ENCODE measurements around the gene EYA2. TPM values are rescaled to one million over a fixed set of nuclear protein-coding genes. Genes with fewer than 3 reads are reported as not detected.

Gene EYA2
- total and polyA plus RNA-seq, 11 donors, result 0.30 to 4.2 (median 0.70) TPM

DNA sequence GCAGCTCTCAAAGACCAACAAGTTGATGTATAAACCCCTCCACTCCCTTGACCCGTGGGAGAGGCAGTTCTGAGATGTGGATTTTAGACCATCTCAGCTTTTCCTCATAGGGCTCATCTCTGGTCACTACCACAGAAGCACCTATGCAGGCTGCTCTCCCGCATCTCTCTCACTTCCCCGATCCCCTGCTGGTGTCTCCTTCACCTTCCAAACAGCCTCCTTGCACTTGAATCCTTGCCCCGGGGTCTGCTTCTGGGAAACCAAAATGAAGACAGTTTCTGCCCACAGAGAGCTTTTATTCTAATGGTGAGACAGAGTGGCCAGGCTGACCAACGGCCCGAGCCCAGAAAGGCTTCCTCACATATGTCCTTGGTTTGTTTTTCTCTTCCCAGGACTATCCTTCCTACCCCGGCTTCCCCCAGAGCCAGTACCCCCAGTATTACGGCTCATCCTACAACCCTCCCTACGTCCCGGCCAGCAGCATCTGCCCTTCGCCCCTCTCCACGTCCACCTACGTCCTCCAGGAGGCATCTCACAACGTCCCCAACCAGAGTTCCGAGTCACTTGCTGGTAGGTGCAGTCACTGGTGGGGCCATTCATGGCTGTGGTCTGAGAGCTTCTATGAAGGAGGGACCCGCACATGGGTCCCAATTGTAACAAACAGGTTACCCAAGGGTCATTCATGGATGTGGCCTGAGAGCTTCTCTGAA lies 179.3 kb downstream of the EYA2 start:
- Histone ChIP-seq H3K4me1 (no peaks in the 10 kb centered on the region), H3K36me3 (no peaks in the 10 kb centered on the region), H3K9me3 (peaks cover 0 to 26% (median 12%) of the 10 kb centered on the region in 12 donors), H3K27ac (no peak overlapping the region), H3K27me3 (no peaks in the 10 kb centered on the region), H3K4me3 (no peak overlapping the region)
- DNase-seq (no peak), ATAC-seq (no peak)
- no peak for TF ChIP-seq POLR2A (IDR thresholded peaks at IDR 0.05)
- TF ChIP-seq, protein P1, sequence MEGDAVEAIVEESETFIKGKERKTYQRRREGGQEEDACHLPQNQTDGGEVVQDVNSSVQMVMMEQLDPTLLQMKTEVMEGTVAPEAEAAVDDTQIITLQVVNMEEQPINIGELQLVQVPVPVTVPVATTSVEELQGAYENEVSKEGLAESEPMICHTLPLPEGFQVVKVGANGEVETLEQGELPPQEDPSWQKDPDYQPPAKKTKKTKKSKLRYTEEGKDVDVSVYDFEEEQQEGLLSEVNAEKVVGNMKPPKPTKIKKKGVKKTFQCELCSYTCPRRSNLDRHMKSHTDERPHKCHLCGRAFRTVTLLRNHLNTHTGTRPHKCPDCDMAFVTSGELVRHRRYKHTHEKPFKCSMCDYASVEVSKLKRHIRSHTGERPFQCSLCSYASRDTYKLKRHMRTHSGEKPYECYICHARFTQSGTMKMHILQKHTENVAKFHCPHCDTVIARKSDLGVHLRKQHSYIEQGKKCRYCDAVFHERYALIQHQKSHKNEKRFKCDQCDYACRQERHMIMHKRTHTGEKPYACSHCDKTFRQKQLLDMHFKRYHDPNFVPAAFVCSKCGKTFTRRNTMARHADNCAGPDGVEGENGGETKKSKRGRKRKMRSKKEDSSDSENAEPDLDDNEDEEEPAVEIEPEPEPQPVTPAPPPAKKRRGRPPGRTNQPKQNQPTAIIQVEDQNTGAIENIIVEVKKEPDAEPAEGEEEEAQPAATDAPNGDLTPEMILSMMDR (IDR thresholded peaks at IDR 0.05), result no peak
- 93 to 95% (median 94%) methylated on average over 16 of the region's 16 CpGs for WGBS, 4 donors
- intact Hi-C loops (cut with DNase I), result no loop called here

DNA sequence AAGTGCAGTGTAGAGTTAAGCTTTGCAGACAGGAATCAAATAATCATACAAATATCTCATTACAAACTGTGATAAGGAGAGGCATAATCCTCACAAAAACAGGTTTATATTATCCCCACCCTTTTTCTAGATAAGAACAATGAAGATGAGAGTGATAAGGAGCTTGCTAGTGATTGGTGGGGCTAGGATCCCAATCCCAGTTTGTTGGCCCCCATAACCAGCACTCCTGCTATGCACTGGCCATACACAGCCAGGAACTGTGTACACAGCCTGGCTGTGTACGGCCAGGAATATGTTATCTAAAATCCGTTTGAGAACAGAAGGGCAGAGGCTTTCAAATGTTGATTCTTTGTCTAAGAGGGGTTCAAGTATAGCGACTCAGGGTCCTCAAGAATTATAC lies 180.6 kb downstream of the EYA2 start:
- TF ChIP-seq, protein P1 (IDR thresholded peaks at IDR 0.05), result no peak
- TF ChIP-seq POLR2A (IDR thresholded peaks at IDR 0.05), result no peak
- peaks cover 0 to 30% (median 6%) of the 10 kb centered on the region in 12 donors for H3K9me3 ChIP-seq
- no peaks in the 10 kb centered on the region for H3K27me3 ChIP-seq
- no peak for ATAC-seq
- no peaks in the 10 kb centered on the region for H3K36me3 ChIP-seq
- DNase-seq, result no peak
- intact Hi-C loops (cut with DNase I), result no loop called here
- H3K4me1 ChIP-seq, result no peaks in the 10 kb centered on the region
- no peak overlapping the region for H3K4me3 ChIP-seq
- WGBS, 4 donors, result 73 to 86% (median 79%) methylated on average over 3 of the region's 3 CpGs
- no peak overlapping the region for H3K27ac ChIP-seq

DNA sequence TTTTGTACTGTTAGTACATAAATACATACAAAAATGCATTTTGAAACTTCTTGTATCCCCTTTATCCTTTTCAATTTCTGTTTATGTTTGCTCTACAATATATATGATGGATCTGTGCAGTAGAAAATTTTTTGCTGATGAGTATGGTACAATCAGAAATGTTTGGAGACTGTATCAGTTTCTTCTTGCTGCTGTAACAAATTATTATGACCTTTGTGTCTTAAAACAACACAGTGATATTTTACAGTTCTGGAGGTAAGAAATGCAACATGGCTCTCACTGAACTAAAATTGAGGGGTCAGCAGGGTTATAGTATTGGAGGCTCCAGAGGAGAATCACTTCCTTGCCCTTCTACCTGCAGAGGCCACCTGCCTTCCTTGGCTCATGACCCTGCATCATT lies 184.4 kb downstream of the EYA2 start:
- H3K27ac ChIP-seq, result no peak overlapping the region
- H3K36me3 ChIP-seq, result no peaks in the 10 kb centered on the region
- no peak for TF ChIP-seq POLR2A (IDR thresholded peaks at IDR 0.05)
- TF ChIP-seq, protein P1 (IDR thresholded peaks at IDR 0.05), result no peak
- H3K9me3 ChIP-seq, result peaks cover 0 to 27% (median 6%) of the 10 kb centered on the region in 12 donors
- DNase-seq, result no peak
- H3K4me3 ChIP-seq, result no peak overlapping the region
- ATAC-seq, result no peak
- H3K27me3 ChIP-seq, result no peaks in the 10 kb centered on the region
- H3K4me1 ChIP-seq, result no peaks in the 10 kb centered on the region
- intact Hi-C loops (cut with DNase I), result no loop called here

DNA sequence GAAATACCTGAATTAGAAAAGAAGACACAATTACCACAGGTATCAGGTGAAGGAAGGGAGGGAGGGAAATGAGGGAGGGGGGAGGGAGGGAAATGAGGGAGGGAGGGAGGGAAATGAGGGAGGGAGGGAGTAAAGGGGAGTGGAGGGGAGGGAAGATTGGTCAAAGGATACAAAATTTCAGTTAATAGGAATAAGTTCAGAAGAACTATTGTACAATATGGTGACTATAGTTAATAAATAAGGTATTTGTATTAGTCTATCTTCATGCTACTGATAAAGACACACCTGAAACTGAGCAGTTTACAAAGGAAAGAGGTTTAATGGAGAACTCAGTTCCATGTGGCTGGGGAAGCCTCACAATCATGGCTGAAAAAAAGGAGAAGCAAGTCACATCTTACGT lies 185.7 kb downstream of the EYA2 start:
- Histone ChIP-seq H3K4me1 (no peaks in the 10 kb centered on the region), H3K4me3 (no peak overlapping the region), H3K27me3 (no peaks in the 10 kb centered on the region), H3K36me3 (no peaks in the 10 kb centered on the region), H3K9me3 (peaks cover 0 to 28% (median 6%) of the 10 kb centered on the region in 12 donors), H3K27ac (no peak overlapping the region)
- no peak for DNase-seq
- no peak for TF ChIP-seq POLR2A (IDR thresholded peaks at IDR 0.05)
- TF ChIP-seq, protein P1 (IDR thresholded peaks at IDR 0.05), result no peak
- intact Hi-C loops (cut with DNase I), result no loop called here
- no peak for ATAC-seq
- 83 to 100% (median 84%) methylated on average over 1 of the region's 1 CpG for WGBS, 4 donors

All from heart left ventricle (tissue), 16 donors.